Kidney (tissue), 14 donors: ENCODE data around the gene MSI2. TPM values are rescaled to one million over a fixed set of nuclear protein-coding genes. Genes with fewer than 3 reads are reported as not detected.

Source experiments
- DNase-seq, 5 donors: peaks; one replicate each; pipeline ENCODE4 v3.0.0-alpha.2; 2013 to 2020
- FAIRE-seq: peaks from 2 replicates; lab custom pipeline; 2012; peaks lifted over from hg19 to GRCh38; lab: Jason Lieb, UNC
- H3K27ac ChIP-seq, 2 donors: one replicate each; pipeline ENCODE4 v1.7.0; 2013; ENCODE audit warnings: low read depth in 2 of 2, low read length in 2 of 2, inconsistent platforms in 1 of 2
- H3K27me3 ChIP-seq: one replicate; pipeline ENCODE4 v1.7.1; 2013; ENCODE audit warnings: low read length, inconsistent platforms; ENCODE audit not compliant: control insufficient read depth, insufficient read depth
- H3K36me3 ChIP-seq, 3 donors: one replicate each; pipeline versions ENCODE4 v1.7.0 to v1.7.1; 2013; ENCODE audit warnings: low read length in 3 of 3, control low read depth in 1 of 3, inconsistent platforms in 1 of 3; ENCODE audit not compliant: insufficient read depth in 3 of 3, control insufficient read depth in 2 of 3
- H3K4me1 ChIP-seq, 3 donors: one replicate each; pipeline versions ENCODE4 v1.7.0 to v1.7.1; 2013; ENCODE audit warnings: low read length in 3 of 3, inconsistent platforms in 1 of 3, low read depth in 1 of 3; ENCODE audit not compliant: control insufficient read depth in 2 of 3, insufficient read depth in 2 of 3
- H3K4me3 ChIP-seq, 3 donors: one replicate each; pipeline versions ENCODE4 v1.7.0 to v1.8.1; 2013; ENCODE audit warnings: low read length in 3 of 3, control low read depth in 1 of 3, inconsistent platforms in 1 of 3
- H3K9ac ChIP-seq, 3 donors: one replicate each; pipeline versions ENCODE4 v1.7.0 to v1.7.1; 2013; ENCODE audit warnings: low read length in 3 of 3, control low read depth in 1 of 3, inconsistent platforms in 1 of 3
- H3K9me3 ChIP-seq, 3 donors: one replicate each; pipeline versions ENCODE4 v1.7.0 to v1.7.1; 2013; ENCODE audit warnings: low read length in 3 of 3, control low read depth in 1 of 3, inconsistent platforms in 1 of 3; ENCODE audit not compliant: control insufficient read depth in 2 of 3, insufficient read depth in 1 of 3
- intact Hi-C: fragments of 100-400 bp; cut with DNase I; formaldehyde crosslinking; loops from one replicate; pipeline ENCODE4 v1.11.1; 2022
- polyA plus RNA-seq: library from polyadenylated mRNA; stranded (reverse); fragments of 350-450 nt; fragmentation: Illumina TruSeq; extraction: RNeasy Lipid Tissue Mini Kit (QIAGEN cat#74804); gene quantifications from one replicate; pipeline ENCODE4 v1.2.3, GENCODE V29; 2014; ENCODE audit warnings: low read depth, low replicate concordance; ENCODE audit not compliant: insufficient read depth
- total RNA-seq: library from RNA; stranded (reverse); fragmentation: NEBNext Ultra II Directional; extraction: Animal tissue kit (Norgen Biotek cat#: 25700); gene quantifications from one replicate; pipeline ENCODE4 v1.2.1, GENCODE V29; 2021
- TF ChIP-seq, protein P1 (sequence below): IDR thresholded peaks from 3 replicates; pipeline ENCODE4 v1.5.1; 2012; ENCODE audit warnings: mild to moderate bottlenecking, moderate library complexity, borderline replicate concordance; ENCODE audit not compliant: insufficient read depth; ENCODE audit errors: extremely low read depth
- donor health status: control.
- donor health status: control.
- donor health status: control.
- donor health status: control.
- donor health status: control.
- donor health status: DM: yes; HTN: yes; CAD: no.
- donor health status: Normal renal cell carcinoma (clear cell type).

The MSI2 gene
- total and polyA plus RNA-seq, 2 donors from 2014 or later: 69.2 to 151 TPM

- FAIRE-seq (no peak), DNase-seq (no peak)
- TF ChIP-seq, protein P1, sequence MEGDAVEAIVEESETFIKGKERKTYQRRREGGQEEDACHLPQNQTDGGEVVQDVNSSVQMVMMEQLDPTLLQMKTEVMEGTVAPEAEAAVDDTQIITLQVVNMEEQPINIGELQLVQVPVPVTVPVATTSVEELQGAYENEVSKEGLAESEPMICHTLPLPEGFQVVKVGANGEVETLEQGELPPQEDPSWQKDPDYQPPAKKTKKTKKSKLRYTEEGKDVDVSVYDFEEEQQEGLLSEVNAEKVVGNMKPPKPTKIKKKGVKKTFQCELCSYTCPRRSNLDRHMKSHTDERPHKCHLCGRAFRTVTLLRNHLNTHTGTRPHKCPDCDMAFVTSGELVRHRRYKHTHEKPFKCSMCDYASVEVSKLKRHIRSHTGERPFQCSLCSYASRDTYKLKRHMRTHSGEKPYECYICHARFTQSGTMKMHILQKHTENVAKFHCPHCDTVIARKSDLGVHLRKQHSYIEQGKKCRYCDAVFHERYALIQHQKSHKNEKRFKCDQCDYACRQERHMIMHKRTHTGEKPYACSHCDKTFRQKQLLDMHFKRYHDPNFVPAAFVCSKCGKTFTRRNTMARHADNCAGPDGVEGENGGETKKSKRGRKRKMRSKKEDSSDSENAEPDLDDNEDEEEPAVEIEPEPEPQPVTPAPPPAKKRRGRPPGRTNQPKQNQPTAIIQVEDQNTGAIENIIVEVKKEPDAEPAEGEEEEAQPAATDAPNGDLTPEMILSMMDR: no peak
- H3K4me3 ChIP-seq: no peak overlapping the region
- H3K9ac ChIP-seq: no peak overlapping the region
- no peaks in the 10 kb centered on the region for H3K36me3 ChIP-seq
- H3K4me1 ChIP-seq: peaks cover 5 to 40% (median 26%) of the 10 kb centered on the region in 3 donors
- peak overlapping the region; percentile 30 to 85 for H3K27ac ChIP-seq
- no peaks in the 10 kb centered on the region for H3K27me3 ChIP-seq
- intact Hi-C loops: no loop called here
- H3K9me3 ChIP-seq: no peaks in the 10 kb centered on the region
These were observed 278.5 kb downstream of the MSI2 start for GRCh38 chr17:57534863-57535248.

GRCh38 chr17:57535249-57535966 lies 279.1 kb downstream of the MSI2 start:
- intact Hi-C loops: no loop called here
- Histone ChIP-seq H3K27me3 (no peaks in the 10 kb centered on the region), H3K9ac (no peak overlapping the region), H3K4me3 (no peak overlapping the region), H3K36me3 (no peaks in the 10 kb centered on the region), H3K9me3 (no peaks in the 10 kb centered on the region), H3K4me1 (peaks cover 5 to 35% (median 25%) of the 10 kb centered on the region in 3 donors), H3K27ac (peak overlapping the region; percentile 30 to 85)
- FAIRE-seq (no peak), DNase-seq (peak in 1 of 5 donors; percentile 56)
- TF ChIP-seq, protein P1: no peak

- Histone ChIP-seq H3K9ac (no peak overlapping the region), H3K27me3 (no peaks in the 10 kb centered on the region), H3K9me3 (no peaks in the 10 kb centered on the region), H3K36me3 (no peaks in the 10 kb centered on the region), H3K4me3 (no peak overlapping the region), H3K27ac (peak overlapping the region; percentile 23 to 24), H3K4me1 (peaks cover 2 to 26% (median 22%) of the 10 kb centered on the region in 3 donors)
- no peak for DNase-seq
- TF ChIP-seq, protein P1: no peak
- intact Hi-C loops: no loop called here
- FAIRE-seq: no peak
These were observed 280.0 kb downstream of the MSI2 start for GRCh38 chr17:57536289-57536688.
